Brain microvascular endothelial cell (primary cell): ENCODE results near the gene FRRS1L.
"Not testable (repeated sequence)": the region's sequence is repeated elsewhere in the genome, so short reads cannot be mapped to it uniquely, and the experiment has no call there.

Experiments used
- DNase-seq: peaks from one replicate; pipeline ENCODE4 v3.0.0-alpha.2; 2020
- H3K27ac ChIP-seq: fragments of 250-450 bp; sonication (Bioruptor Pico); 2 replicates; pipeline ENCODE4 v1.5.1; 2020; ENCODE audit warnings: mild to moderate bottlenecking, moderate library complexity
- H3K27me3 ChIP-seq: fragments of 250-450 bp; sonication (Bioruptor Pico); replicated peaks from 2 replicates; pipeline ENCODE4 v1.5.1; 2020; ENCODE audit warnings: mild to moderate bottlenecking
- H3K36me3 ChIP-seq: fragments of 250-450 bp; sonication (Bioruptor Pico); replicated peaks from 2 replicates; pipeline ENCODE4 v1.5.1; 2020; ENCODE audit warnings: mild to moderate bottlenecking
- H3K4me3 ChIP-seq: 2 replicates; pipeline ENCODE4 v1.5.1; 2011; ENCODE audit warnings: low read depth, mild to moderate bottlenecking, control low read depth, low read length, moderate library complexity
- CTCF ChIP-seq: IDR thresholded peaks from 2 replicates; pipeline ENCODE4 v1.5.1; 2011; ENCODE audit warnings: low read depth, mild to moderate bottlenecking, moderate library complexity, low read length, control low read depth, inconsistent platforms; ENCODE audit errors: missing control alignments
- in situ Hi-C: cut with HindIII; loops from 2 replicates; pipeline ENCODE4 v1.10.0; 2017; ENCODE audit warnings: low sequenced_read_pairs, low pct_ligation_motif_present

FRRS1L gene

DNA sequence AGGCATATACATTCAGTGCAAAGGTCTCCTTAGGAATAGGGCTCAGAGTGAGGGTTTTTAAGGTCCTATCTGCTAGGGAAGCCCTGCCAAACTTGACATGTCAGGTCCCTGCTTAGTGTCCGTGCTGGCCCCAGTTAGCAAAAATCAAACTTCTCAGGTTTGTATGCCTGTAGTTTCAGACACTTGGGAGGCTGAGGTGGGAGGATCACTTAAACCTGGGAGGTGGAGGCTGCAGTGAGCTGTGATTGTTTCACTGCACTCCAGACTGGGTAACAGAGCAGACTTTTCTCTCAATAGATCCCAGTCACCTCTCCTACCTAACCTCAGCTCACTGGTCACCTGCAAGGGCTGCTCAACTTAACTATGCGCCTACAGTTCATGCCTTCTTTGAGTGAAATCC, 28.6 kb downstream of the FRRS1L start:
- TF ChIP-seq CTCF, result no peak
- Histone ChIP-seq H3K27me3 (no peaks in the 10 kb centered on the region), H3K4me3 (no peak overlapping the region), H3K36me3 (no peaks in the 10 kb centered on the region), H3K27ac (no peak overlapping the region)
- in situ Hi-C loops, result no loop called here
- no peak for DNase-seq

DNA sequence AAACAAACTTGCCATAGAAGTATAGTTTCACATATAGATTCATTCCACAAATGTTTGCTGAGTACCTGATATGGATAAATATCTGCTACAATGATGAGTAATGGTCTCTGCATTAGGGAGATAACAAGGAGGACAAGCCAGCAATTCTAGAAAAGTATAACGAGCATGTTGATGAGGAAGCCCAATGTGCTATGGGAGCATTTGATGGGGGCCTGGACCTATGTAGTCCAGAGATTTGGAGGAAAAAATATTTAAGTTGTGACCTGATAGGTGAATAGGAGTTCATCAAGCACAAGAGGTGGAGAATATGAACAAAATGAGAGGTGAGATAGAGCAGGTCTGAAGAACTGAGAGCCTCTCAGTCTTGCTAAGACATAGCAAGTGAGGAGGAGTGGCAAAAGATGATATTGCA, 32.9 kb downstream of the FRRS1L start:
- in situ Hi-C loops, result no loop called here
- Histone ChIP-seq H3K27ac (no peak overlapping the region), H3K4me3 (no peak overlapping the region), H3K27me3 (no peaks in the 10 kb centered on the region), H3K36me3 (no peaks in the 10 kb centered on the region)
- DNase-seq, result no peak
- no peak for TF ChIP-seq CTCF

GRCh38 chr9:109133533-109133932, 33.5 kb downstream of the FRRS1L start:
- Histone ChIP-seq H3K36me3 (no peaks in the 10 kb centered on the region), H3K27me3 (no peaks in the 10 kb centered on the region), H3K4me3 (no peak overlapping the region), H3K27ac (no peak overlapping the region)
- DNase-seq, result no peak
- TF ChIP-seq CTCF, result no peak
- in situ Hi-C loops, result no loop called here

GRCh38 chr9:109132567-109133021, 34.5 kb downstream of the FRRS1L start:
- Histone ChIP-seq H3K27me3 (no peaks in the 10 kb centered on the region), H3K36me3 (no peaks in the 10 kb centered on the region), H3K27ac (no peak overlapping the region), H3K4me3 (no peak overlapping the region)
- TF ChIP-seq CTCF, result no peak
- in situ Hi-C loops, result no loop called here
- no peak for DNase-seq

- no peak for DNase-seq
- H3K4me3 ChIP-seq, result no peak overlapping the region
- H3K36me3 ChIP-seq, result no peaks in the 10 kb centered on the region
- TF ChIP-seq CTCF, result no peak
- in situ Hi-C loops, result no loop called here
- H3K27me3 ChIP-seq, result no peaks in the 10 kb centered on the region
- no peak overlapping the region for H3K27ac ChIP-seq
Measured at GRCh38 chr9:109129470-109130197, 37.4 kb downstream of the FRRS1L start.

DNA sequence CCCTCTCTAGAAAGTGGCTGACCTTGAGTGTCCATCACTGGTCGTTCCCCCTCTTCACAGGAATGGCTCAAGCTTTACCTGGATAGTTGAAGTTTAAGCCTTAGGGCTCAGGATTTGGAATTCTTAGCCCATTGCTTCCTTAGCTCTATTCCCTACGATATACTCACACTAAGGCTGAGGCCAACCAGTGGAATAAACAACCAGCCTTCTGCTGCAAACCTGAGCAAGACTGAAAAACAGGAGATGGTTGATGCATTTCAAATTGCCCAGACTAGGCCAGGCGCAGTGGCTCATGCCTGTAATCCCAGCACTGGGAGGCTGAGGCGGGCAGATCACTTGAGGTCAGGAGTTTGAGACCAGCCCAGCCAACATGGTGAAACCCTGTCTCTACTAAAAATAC, 40.4 kb downstream of the FRRS1L start:
- H3K27me3 ChIP-seq, DNase-seq, H3K4me3 ChIP-seq, H3K27ac ChIP-seq, in situ Hi-C loops, H3K36me3 ChIP-seq: not testable (repeated sequence)
